HK-2 (cell line): Measurements from ENCODE around the gene CTSG.
"Not testable (repeated sequence)": the region's sequence is repeated elsewhere in the genome, so short reads cannot be mapped to it uniquely, and the experiment has no call there.

Source experiments
- DNase-seq: peaks from one replicate; pipeline ENCODE4 v3.0.0-alpha.2; 2018; ENCODE audit not compliant: unreplicated experiment

Gene CTSG, protein sequence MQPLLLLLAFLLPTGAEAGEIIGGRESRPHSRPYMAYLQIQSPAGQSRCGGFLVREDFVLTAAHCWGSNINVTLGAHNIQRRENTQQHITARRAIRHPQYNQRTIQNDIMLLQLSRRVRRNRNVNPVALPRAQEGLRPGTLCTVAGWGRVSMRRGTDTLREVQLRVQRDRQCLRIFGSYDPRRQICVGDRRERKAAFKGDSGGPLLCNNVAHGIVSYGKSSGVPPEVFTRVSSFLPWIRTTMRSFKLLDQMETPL

DNA sequence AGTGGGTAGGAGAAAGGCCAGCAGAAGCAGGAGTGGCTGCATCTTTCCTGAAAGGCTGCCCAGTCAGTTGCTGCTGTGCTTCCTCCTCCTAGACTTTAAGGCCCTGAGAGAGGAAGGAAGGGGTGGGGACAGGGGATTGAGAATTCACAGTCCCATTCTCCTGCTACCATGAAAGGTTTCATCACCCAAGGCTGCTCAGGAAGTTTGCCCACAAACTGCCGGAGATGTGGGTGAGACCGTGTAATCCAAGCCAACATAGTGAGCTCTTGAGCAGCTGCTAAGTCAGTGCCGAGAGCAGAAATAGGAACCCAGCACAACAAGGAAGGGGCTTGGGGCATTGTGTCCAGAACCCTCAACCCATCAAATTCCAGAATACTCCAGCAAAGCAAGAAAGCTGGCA lies at the start of gene CTSG:
CTSG (minus strand) TSS at position 69 of the 400 bp plus-strand sequence; CDS start at position 42, 27 bp downstream.
- no peak for DNase-seq

DNA sequence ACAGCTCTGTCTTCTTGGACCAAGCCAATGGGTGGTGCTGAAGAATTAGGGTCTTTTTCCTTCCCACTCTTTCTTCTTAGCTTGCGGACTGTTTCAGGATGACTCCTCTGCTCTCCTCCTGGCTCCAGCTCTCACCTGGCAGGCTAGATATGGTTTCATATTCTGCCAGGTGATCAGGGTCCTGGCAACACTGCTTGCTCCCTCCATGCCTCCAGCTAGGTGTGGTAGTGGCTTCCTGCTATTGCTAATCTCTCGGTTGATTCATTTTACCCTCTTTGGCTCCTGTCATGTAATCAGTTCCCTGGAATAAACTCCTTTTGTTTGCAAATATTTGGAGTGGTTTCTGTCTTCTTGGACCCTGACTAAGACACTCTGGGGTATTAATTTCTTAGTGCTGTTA lies 37.7 kb upstream of the CTSG start:
- DNase-seq = no peak

DNA sequence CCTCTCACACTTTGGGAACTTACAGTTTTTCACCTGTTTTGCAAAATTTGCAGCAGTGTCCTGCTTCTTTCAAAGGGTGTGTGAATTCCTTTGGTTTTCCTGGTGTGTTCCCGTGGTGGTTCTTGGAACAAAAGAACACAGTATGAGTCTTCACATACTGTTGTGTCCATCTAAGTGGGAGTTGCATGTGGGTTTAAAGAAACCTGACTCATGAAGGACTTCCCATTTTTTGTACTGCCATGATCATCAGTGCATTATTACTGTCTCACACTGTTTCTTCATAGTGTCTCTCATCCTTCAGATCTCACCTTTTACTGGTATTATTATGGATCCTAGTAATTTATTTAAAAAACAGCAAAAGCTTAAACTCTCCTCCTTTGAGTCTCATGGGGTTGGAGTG lies 37.2 kb upstream of the CTSG start:
- DNase-seq = no peak

DNA sequence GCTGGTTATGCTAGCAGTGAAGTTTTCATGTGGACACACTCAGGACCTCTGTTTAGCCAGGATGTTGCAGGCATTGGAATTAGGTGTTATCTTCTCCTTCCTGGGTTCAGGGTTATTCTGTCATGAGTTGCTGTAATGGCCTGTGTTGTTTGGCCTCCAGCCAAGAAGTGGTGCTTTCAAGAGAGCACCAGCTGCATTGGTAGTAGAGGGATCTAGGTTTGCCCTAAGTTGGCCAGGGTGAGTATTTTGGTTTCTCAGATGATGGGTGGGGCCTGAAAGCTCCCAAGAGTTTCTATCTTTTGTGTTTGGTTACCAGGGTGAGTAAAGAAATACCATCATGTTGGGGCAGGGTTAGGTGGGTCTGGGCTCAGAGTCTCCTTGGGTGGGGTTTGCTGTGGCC lies 36.1 kb upstream of the CTSG start:
- DNase-seq = no peak

DNA sequence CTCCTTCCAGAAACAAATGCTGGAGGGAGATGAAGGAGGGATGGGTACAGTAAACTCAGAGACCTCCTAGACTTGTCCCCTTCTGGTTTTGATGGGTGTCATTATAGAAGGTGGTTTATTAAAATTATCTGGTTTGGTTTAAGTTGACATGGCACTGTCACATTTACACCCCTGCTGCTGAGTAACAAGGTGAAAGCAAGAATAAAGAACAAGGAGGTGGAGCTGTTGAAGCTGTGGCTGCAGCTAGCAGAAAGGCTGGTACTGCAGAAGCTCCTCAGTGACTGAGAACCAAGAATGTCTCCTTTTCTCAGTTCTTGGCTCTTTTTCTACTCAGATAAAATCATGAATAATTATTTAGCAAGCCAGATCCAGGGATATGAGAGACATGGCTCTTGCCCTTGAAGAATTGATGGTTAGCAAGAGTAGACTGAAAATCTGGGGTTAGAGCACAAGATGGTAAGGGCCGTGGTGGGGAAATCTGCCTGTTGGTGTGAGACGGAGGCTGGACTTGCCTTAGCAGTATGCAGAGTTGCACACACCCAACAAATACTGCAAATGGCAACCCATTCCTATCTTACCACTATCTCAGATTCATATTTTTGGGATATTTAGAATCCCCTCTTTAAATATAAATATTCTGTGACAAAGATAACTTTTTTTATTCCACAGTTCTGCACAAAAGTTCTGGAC lies 33.8 kb upstream of the CTSG start, which contains the start of gene GZMH:
GZMH (minus strand) TSS at position 31 of the 690 bp plus-strand sequence. CDS start 72 bp downstream, outside the sequence.
- DNase-seq = no peak

DNA sequence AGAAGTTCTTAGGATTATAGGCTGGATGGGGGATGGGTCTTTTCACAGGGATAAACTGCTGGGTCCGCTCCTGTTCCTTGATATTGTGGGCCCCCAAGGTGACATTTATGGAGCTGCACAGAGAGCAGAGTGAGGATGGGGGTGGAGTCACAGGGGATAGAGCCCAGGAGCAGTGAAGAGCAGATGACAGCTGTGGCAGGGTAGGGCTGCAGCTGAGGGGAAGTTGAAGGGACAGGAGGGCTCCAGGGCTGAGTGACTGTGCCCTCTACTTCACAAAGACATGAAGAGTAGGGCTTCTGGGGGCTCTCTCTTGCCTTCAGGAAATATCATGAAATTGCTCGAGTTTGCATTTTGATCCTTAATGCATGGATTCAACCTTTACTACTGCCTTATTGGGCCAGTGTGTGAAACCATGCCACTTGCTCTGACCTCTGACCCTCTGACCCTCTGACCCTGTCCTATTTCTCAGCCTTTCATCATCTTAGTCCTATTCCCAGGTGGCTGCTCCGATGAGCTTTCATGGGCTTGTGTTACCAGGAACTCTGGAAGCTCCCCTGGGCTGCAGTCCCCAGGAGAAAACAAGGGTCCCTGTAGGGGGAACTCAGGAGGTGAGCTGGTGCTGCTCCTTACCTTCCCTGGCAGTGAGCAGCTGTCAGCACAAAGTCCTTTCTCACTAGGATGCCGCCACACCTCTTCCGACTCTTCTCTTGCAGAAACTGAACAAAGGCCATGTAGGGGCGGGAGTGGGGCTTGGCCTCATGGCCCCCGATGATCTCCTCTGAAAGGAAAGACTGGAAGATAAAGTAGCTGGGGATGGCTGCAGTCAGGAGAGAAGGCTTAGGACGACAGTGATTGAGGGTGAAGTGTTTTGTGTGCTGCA lies 31.8 kb upstream of the CTSG start:
- no peak for DNase-seq

DNA sequence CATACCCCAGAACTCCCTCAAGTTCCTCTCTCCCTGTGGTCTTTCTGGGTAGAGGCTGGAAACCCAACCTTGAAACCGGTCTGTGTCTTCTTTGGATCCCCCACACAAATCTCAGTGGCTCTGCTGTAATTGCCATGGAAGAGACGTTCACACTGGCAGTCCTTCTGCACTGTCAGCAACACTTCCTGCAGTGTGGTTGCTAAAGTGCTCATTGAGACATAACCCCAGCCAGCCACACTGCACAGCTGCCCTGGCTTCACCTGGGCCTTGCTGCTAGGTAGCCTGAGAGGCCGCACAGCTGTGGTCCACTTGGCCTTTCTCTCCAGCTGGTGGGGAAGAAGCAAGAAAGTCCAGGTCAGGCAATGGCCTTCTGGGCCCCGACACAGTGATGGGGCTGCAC lies 31.0 kb upstream of the CTSG start:
- no peak for DNase-seq

DNA sequence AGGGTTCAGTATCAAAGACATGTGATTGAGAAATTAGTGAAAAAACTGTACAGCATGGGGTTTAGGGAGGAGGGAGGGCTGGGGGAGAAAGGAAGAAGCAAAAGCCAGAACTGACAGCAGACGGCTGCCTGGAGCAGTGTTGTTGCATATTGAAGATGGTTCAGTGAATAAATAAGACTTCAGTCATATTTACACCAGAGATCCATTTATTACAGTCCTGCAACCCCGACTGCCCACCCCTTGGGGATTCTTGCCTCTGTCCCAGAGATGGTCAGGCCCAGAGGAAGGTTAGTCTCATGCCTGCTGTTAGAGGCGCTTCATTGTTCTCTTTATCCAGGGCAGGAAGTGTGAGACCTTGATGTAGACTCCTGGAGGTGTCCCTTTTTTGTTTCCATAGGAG lies 30.2 kb upstream of the CTSG start:
- no peak for DNase-seq

DNA sequence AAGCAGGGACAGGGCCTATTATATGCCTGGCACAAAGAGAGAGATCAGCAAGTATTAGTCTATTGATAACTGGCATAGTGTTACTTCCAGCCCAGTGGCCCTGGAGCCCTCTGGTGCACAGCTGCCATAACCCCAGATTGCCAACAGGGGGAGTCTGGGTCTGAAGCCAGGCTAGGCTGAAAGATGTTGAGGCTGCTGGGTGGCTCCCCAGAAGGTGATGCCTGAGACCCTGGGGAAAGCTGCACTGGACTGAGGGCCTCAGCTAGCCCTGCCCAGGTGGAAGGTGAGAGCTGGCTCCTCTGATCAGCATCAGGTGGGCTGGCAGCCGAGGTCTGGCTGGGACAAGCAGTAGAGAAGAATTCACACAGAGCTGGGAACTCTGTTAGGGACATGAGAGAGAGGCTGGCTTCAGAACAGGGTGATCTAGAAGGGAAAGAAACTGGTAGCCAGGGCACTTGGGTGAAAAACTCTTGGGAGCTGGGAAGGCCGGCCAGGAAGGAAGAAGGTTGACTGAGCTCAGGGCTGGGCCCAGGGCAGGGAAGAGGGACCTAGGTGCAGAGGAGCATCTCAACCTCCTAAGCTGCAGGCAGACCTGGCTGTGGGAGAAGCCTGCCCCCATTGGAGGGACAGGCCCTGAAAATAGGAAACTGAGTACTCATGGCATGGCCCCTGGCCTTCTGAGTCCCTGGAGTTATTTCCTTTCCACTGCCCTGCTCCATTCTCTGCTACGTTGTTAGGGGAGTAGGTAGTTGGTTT lies 29.6 kb upstream of the CTSG start:
- peak; percentile 31 for DNase-seq

DNA sequence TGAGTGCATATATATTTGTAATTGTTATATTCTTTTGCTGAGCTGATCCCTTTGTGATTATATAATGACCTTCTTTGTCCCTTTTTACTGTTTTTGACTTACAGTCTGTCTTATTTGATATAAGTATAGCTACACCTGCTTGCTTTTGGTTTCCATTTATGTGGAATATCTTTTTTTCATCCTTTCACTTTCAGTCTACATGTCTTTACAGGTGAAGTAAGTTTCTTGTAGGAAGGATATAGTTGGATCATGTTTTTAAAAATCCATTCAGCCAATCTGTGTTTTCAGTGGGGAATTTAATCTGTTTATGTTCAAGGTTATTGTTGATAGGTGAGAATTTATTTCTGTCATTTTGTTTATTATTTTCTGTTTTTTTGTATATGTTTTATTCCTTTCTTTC lies 21.4 kb upstream of the CTSG start:
- DNase-seq = no peak

DNA sequence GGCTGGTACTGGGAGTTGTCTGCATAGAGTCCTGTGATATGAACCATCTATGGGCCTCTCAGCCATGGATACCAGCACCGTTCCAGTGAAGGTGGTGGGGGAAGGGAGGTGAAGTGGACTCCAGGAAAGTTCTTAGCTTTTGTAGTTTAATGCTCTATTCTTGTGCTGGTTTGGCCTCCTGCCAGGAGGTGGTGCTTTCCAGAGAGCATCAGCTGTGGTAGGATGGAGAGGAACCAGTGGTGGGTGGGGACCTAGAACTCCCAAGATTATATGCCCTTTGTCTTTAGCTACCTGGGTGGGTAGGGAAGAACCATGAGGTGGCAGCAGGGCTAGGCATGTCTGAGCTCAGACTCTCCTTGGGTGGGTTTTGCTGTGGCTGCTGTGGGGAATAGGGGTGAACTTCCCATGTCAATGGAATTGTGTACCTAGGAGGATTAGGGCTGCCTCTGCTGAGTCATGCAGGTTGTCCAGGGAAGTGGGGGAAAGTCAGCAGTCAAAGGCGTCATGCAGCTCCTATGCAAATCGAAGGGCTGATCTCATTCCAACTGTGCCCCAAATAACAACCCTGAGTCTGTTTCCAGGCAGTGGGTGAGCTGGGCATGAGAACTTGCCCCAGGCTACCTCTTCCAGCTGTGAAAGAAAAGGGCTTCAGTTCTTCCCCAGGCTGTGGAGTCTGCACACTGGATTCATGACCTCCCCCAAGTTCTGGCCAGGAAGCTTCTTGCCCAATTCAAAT lies 19.2 kb upstream of the CTSG start:
- no peak for DNase-seq

DNA sequence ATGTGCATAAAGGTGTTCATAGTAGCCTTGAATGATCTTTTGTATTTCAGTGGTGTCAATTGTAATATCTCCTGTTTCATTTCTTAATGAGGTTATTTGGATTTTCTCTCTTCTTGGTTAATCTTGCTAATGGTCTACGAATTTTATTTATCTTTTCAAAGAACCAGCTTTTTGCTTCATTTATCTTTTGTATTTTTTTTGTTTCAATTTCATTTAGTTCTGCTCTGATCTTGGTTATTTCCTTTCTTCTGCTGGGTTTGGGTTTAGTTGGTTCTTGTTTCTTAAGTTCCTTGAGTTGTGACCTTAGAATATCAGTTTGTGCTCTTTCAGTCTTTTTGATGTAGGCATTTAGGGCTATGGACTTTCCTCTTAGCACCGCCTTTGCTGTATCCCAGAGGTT lies 15.0 kb upstream of the CTSG start:
- DNase-seq = not testable (repeated sequence)

DNA sequence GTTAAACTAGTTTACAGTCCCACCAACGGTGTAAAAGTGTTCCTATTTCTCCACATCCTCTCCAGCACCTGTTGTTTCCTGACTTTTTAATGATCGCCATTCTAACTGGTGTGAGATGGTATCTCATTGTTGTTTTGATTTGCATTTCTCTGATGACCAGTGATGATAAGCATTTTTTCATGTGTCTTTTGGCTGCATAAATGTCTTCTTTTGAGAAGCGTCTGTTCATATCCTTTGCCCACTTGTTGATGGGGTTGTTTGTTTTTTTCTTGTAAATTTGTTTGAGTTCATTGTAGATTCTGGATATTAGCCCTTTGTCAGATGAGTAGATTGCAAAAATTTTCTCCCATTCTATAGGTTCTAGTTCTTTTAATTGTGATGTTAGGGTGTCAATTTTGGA lies 8.4 kb upstream of the CTSG start:
- DNase-seq = not testable (repeated sequence)

DNA sequence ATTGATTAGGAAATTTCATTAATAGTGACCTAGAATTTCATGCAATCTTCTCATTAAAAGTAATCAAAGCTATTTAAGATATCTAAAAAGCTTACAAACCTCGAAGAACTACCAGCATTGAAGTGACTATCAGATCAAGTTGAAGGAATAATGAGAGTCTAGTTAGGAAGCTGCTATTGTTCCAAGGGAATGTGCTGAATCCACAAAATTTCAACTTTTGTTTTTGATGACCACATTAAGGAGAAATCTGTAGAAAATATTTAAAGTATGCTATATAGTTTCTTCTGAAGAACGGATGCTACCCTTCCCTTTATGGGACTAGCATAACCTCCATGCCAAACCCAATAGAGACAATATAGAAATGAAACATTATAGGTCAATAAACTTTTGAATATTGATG lies 2.5 kb upstream of the CTSG start:
- no peak for DNase-seq

DNA sequence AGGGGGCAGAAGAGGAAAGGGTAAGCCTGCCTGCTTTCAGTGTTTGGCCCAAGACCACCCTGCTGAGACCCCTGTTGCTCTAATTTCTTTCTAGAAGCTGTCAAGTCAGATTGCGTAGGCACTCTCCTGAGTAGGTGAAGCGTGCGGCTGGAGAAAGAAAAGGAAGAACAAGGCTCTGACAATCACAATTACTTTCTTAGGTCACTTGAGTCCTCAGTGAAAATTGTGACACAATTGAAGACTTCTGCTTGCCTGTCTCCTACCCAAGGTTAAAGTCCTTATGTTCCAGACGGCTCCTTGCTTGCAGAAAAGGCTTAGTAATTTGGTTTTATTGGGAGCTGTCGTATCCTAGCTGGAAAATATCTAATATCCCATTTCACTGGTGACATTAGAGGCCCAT lies 721 bp upstream of the CTSG start:
- no peak for DNase-seq

DNA sequence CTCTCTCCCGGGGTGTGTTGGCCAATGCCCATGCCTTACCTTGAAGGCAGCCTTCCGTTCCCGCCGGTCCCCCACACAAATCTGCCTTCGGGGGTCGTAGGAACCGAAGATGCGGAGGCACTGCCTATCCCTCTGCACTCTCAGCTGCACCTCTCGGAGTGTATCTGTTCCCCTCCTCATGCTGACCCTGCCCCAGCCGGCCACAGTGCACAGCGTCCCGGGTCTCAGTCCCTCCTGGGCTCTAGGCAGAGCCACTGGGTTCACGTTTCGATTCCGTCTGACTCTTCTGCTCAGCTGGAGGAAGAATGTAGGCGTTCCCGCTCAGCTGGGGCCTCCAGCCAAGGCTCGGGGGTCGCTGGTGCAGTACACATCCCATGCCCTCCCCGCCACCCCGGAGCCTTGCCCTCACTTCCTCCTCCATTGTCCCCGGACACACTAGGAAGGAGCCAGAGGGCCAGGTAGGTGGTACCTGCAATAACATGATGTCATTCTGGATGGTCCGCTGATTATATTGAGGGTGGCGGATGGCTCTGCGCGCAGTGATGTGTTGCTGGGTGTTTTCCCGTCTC lies 1.8 kb downstream of the CTSG start:
- DNase-seq = no peak

DNA sequence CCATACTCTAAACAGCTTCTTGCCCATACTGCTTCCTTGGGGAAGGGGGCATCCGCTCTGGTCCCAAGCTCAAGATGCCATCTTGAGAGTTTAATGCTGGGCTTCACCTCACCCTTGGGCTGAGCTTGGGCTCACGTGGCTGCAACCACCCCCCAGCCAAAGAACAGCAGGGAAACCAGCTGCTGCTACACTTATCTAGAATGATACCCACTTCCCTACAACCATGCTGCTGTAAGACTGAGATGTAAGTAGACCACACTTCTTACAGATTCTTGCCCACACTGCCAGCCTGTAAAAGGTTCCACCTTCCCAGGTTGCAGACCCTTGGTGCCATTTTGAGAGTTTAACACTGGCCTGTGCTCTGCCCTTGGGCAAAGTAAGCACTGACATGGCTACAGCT lies 9.7 kb downstream of the CTSG start:
- no peak for DNase-seq

DNA sequence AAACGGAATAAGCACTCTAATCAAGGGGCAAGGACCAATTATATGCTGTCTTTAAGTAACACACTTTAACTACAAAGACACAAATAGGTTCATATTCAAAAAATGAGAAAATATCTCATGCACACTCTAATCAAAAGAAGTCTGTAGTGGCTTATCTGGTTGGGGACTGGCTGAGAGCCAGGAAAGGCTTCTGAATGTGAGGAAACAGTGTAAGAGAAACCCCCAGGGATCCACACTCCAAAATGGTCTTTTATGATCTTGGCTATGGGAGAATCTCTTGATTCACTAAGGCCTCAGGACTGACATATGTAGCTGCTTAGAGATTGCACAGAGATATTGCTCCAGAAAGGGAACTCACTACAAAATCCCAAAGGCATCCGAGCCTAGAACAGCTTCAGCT lies 10.3 kb downstream of the CTSG start:
- no peak for DNase-seq

DNA sequence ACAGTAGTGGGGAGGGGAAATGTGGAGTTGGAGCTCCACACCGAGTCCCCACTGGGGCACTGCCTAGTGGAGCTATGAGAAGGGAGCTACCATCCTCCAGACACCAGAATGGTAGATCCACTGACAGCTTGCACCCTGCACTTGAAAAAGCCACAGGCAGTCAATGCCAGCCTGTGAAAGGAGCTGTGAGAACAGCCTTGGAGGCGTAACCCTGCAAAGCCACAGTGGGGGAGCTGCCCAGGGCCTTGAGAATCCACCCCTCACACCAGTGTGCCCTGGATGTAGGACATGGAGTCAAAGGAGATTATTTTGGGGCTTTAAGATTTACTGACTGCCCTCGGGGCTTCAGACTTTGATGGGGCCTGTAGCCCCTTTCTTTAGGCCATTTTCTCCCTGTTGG lies 12.5 kb downstream of the CTSG start:
- DNase-seq = no peak

DNA sequence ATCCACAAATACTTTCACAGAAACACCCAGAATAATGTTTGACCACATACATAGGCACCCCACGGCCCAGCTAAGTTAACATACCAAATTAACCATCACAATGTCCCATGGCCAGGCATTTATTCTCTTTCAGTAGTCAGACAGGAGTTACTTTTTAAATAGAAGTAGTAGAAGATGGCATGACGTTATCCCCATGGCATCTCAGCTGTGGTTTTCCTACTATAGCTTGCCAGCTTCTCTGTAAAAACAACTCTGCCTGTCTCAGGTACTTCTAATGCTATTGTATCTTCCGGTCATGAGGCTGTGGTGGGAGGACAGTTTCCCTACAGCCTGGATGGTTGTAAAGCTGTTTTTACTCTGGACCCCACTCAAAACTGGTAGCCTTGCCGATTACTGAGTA lies 19.3 kb downstream of the CTSG start:
- peak; percentile 51 for DNase-seq

DNA sequence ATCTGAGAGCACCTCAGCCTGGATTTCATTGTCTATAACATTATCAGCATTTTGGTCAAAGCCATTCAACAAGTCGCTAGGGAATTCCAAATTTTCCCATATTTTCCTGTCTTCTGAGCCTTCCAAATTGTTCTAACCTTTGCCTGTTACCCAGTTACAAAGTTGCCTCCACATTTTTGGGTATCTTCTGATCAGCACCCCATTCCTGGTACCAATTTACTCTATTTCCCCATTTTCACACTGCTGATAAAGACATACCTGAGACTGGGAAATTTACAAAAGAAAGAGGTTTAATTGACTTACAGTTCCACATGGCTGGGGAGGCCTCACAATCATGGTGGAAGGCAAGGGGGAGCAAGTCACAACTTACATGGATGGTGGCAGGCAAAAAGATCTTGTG lies 27.0 kb downstream of the CTSG start:
- not testable (repeated sequence) for DNase-seq
